ENCODE measurements around the gene MAGI2.

DNA sequence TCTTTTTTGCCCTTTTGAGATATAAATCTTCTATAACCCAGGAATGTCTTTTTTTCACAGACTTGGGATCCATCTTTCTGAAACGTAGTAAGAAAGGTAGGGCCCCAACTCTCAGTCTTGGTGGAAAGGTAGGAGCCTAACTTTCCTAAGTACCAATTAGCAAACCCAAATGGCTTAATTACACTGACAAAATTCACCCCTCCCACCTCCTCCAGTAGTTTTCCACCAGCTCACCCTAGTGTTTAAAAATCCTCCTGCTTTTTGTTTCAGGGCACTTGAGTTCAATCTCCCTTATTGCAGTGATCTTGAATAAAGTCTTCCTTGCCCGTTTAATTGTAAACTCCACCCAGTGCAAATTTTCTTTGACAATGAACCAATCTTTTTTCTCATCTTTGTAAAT lies 1054.9 kb downstream of the MAGI2 start:
- TF ChIP-seq CTCF (IDR thresholded peaks at IDR 0.05) (no peak), POLR2A (IDR thresholded peaks at IDR 0.05) (no peak)
